SIG-M5 (cell line): ENCODE results near the gene B4GALT2.

ENCODE experiments used
- DNase-seq: peaks from one replicate; lab custom pipeline; 2025; lab: John Stamatoyannopoulos, UW

The B4GALT2 gene

GRCh38 chr1:44029911-44030604 lies 51.0 kb downstream of the B4GALT2 start:
- DNase-seq = peak; percentile 30

GRCh38 chr1:44030605-44031251 lies 51.7 kb downstream of the B4GALT2 start:
- DNase-seq = no peak

- DNase-seq = no peak
Observed at GRCh38 chr1:44031252-44032169, 52.5 kb downstream of the B4GALT2 start, which contains the start of gene SLC6A9. SLC6A9 (minus strand) TSS chr1:44031462; CDS start chr1:44024277, 7,185 bp downstream.

GRCh38 chr1:44032170-44032790 lies 53.3 kb downstream of the B4GALT2 start:
- DNase-seq = no peak

- no peak for DNase-seq
Observed at GRCh38 chr1:44033041-44033575, 54.1 kb downstream of the B4GALT2 start.

DNA sequence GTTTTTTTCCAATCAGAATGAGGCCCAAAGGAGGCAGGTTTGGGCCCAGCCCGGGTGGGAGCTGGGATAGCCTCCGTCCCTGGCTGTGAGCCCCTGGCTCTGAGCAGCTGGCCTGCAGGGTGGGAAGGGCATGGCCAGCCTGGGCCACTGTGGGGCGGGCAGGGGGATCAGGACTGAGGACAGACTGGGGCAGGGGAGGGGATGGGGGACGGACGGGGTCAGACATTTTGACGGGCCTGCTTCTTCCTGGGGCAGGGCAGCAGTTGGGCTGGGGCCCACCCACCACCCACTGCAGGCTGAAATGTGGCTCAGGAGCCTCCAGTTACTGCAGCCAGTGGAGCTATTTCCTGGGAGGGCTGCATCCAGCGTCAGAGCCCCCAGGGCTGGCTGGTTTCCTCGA lies 54.7 kb downstream of the B4GALT2 start:
- no peak for DNase-seq

GRCh38 chr1:44034423-44034822 lies 55.4 kb downstream of the B4GALT2 start:
- no peak for DNase-seq

DNA sequence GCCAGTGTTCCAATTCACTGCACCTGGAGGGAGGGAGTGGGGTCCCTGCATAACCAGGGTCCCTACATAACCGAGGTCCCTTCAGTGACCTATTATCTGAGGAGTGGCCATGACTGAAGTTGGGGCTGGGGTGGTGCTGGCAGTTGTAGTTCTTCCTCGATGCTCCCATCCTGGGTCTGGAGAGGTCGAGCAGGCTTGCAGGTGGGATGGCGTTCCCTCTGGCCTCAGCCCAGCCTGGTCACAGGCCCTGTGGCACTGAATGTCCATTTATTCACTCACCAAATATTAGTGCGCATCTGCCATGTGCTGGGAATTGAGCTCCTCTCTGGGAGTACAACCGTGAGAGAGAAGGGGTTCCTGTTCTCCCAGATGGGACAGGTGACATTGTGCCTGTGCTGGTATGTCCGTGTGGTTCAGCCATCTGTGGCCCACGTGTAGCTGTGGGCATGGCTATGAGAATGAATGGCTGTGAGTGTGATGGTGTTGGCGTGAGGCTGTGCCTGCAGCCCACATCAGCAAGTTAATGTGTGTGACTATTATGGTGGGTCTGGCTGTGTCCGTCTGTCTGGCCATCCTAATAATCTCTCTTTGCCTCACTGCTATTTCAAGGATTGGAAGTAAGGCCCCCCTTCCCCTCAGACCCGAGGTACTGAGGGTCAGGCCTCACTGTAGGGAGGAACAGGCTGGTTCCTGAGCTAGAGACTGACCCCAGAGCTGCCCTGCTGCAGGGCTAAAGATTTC lies 56.1 kb downstream of the B4GALT2 start:
- DNase-seq = no peak

DNA sequence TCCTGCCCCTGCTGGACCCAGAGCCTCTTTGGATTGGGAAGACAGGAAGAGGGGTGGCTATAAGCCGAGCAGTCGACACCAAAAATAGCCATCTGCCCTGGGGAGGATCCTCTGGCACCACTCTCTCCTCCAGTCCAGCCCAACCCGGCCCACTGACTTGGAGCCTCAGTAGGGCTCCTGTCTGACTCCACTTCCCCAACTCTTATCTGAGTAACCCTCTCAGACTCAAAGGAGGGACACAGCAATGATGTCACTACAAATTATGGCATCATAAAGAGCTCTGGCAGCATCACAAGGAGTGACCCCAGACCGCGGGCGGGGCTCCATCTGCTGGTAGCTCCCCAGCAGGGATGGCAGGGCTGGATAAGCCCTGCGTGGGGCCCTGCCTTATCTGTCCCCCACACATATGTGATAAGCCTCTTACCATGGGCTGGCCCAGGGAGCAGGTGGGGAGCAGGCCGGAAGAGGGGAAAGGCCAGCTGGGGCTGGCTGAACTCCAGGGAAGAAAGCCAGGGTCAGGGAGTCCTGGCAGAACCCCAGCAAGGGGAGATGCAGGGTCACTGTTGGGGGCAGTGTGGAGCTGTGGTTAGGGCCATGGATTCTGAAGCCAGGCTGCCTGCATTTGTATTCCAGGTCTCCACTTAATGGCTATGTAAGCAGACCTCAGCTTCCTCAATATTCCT lies 56.9 kb downstream of the B4GALT2 start:
- DNase-seq = no peak

GRCh38 chr1:44036409-44037139 lies 57.6 kb downstream of the B4GALT2 start:
- DNase-seq = no peak

GRCh38 chr1:44037154-44037553 lies 58.1 kb downstream of the B4GALT2 start:
- no peak for DNase-seq

- no peak for DNase-seq
Observed at GRCh38 chr1:44038876-44039657, 60.1 kb downstream of the B4GALT2 start.

- no peak for DNase-seq
Observed at GRCh38 chr1:44040418-44040817, 61.4 kb downstream of the B4GALT2 start.
